GM12874 (cell line): ENCODE results near the gene TNFRSF21.

Experiments used
- CTCF ChIP-seq: IDR thresholded peaks from 2 replicates; pipeline ENCODE4 v1.5.1; 2011; ENCODE audit warnings: low read depth, mild to moderate bottlenecking, control low read depth, low read length, moderate library complexity; ENCODE audit not compliant: insufficient read depth

Gene TNFRSF21

DNA sequence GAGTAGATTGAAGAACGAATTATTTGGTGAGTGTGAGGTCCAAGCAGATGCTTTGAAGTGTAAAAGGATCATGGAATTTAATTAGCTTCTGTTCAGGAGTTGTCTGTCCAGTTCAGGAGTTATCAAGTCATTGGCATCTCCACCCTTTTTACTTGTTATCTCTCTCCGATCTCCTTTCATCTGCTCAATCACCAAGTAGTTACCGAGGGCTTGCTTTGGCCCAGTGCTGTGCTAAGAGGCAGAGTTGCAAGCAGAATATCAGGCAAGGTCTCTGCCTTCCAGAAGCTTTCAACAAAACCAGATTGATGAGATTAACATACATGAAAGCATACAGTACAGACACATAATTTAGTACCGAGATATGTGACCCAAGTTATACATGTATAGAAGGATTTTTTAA, 10.2 kb upstream of the TNFRSF21 start:
- TF ChIP-seq CTCF, result no peak

- TF ChIP-seq CTCF, result no peak
Measured at GRCh38 chr6:47319382-47319781, 9.7 kb upstream of the TNFRSF21 start.

- no peak for TF ChIP-seq CTCF
Measured at GRCh38 chr6:47318236-47318989, 8.7 kb upstream of the TNFRSF21 start.

DNA sequence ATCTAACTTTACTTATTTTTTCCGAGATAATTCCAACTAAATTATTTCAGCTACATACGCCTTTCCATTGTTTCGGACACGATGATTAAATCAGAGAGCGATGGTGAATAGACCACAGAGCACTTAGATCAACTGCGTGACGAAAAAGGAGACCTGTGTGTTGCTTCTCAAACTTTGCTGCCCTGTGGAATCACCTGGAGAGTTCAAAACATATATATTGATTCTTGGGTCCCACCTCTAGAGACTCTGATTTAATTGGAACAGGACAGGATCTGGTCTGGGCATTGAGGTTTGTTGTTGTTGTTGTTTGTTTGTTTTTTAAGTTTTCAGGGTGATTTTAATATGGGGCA, 401 bp upstream of the TNFRSF21 start:
- TF ChIP-seq CTCF, result no peak

GRCh38 chr6:47308552-47309290, 984 bp downstream of the TNFRSF21 start:
- no peak for TF ChIP-seq CTCF

- no peak for TF ChIP-seq CTCF
Measured at GRCh38 chr6:47308198-47308517, 1.5 kb downstream of the TNFRSF21 start.

DNA sequence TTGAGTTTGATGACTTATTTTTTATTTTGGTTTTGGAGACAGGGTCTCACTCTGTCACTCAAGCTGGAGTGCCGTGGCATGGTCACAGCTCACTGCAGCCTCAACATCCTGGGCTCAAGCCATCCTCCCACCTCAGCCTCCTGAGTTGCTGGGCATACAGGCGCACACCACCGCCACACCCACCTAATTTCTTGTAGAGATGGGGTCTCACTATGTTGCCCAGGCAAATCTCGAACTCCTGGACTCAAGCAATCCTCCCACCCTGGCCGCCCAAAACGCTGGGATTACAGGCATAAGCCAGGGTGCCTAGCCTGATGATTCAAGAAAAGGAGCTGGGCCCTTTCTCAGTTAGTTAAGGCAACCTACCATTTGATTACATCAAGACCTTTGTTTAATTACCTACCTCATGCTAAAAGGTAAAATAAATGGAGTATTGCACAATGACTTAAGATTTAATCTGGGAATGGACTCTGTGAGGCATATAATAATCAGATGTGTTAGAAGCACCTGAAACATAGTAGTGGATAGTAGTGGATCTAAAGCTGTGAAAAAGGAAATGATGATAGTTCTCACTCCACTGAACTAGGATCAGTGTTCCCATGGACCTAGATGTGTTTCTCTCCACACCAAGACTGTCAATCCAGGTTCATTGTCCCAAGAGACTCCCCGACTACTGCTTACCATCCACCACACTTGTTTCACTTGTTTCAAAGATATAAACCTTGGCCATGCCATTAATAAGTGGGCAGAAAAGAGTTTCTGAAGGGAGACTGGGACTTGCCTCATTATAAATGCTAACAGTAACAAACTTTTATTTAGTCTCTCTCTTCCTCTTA, 2.1 kb downstream of the TNFRSF21 start:
- TF ChIP-seq CTCF, result no peak
